Choroid plexus epithelial cell (primary cell): Measurements from ENCODE around the gene TNFAIP8L3.
A peak's percentile ranks its signal among the peaks of the same experiment; 100 is the strongest.
"Not testable (repeated sequence)": the region's sequence is repeated elsewhere in the genome, so short reads cannot be mapped to it uniquely, and the experiment has no call there.

Experiments
- DNase-seq: peaks from one replicate; pipeline ENCODE4 v3.0.0-alpha.2; 2010; ENCODE audit warnings: low read depth
- H3K4me3 ChIP-seq: 2 replicates; pipeline ENCODE4 v1.5.1; 2011; ENCODE audit warnings: low read depth, mild to moderate bottlenecking, control low read depth, low read length, moderate library complexity
- TF ChIP-seq, protein P1 (sequence below): conservative IDR thresholded peaks from 2 replicates; pipeline ENCODE4 v1.5.1; 2011; ENCODE audit warnings: low read depth, mild to moderate bottlenecking, control low read depth, inconsistent platforms, low read length, moderate library complexity

The TNFAIP8L3 gene

DNA sequence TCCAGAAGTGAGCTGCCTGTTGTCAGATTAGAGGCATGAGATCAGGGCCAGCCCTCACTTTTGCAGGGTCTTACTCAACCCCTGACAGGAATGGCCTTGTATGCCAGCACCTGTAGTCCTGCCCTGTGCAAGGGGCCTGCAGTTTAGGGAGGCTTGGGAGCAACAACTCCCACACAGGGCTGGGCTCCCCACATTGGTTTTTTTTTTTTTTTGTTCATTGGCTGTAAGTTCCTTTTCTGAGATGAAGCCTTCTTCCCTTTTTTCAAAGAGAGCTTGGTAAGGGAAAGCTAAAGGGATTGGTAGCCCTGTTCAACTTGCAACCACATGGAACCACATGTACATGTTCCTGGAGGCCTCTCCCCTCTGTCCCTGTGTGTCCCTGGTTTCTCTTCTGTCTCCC is 46.4 kb downstream of the TNFAIP8L3 start:
- DNase-seq = no peak

DNA sequence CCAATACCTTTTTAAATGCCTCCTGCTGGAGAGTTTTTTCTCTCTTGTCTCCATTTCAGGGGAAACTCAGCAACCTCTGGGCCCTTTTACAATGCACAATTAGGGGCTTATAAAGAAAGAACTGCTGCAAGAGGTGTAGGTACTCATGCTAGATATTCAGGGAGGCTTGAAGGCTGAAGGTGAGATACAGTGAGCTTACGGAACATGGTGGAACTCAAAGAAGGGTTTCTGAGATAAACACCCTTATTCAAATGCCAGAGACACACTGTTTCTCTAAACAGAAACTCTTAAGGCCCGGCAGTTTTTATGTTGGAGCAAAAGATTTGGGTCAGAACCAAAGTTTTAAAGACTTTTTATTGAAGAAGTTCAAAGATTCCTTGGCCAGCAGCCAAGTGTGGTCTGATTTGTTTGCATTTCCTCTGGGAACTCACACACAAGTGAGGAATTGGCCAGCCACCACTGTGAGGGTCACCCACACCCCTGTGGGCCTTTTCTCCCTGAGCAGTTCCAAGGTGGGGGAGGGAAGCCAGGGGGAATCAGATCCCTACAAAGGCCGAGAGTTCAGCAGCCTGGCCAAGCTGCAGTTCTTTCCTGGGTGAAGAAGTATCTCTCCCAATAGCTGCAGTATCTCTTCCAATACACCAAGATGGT is 47.8 kb downstream of the TNFAIP8L3 start:
- TF ChIP-seq, protein P1, sequence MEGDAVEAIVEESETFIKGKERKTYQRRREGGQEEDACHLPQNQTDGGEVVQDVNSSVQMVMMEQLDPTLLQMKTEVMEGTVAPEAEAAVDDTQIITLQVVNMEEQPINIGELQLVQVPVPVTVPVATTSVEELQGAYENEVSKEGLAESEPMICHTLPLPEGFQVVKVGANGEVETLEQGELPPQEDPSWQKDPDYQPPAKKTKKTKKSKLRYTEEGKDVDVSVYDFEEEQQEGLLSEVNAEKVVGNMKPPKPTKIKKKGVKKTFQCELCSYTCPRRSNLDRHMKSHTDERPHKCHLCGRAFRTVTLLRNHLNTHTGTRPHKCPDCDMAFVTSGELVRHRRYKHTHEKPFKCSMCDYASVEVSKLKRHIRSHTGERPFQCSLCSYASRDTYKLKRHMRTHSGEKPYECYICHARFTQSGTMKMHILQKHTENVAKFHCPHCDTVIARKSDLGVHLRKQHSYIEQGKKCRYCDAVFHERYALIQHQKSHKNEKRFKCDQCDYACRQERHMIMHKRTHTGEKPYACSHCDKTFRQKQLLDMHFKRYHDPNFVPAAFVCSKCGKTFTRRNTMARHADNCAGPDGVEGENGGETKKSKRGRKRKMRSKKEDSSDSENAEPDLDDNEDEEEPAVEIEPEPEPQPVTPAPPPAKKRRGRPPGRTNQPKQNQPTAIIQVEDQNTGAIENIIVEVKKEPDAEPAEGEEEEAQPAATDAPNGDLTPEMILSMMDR = no peak
- H3K4me3 ChIP-seq = no peak overlapping the region
- peak; percentile 68 for DNase-seq

More for the DNA sequence above, 46.4 kb downstream of the TNFAIP8L3 start:
- no peak overlapping the region for H3K4me3 ChIP-seq
- TF ChIP-seq, protein P1 = no peak

DNA sequence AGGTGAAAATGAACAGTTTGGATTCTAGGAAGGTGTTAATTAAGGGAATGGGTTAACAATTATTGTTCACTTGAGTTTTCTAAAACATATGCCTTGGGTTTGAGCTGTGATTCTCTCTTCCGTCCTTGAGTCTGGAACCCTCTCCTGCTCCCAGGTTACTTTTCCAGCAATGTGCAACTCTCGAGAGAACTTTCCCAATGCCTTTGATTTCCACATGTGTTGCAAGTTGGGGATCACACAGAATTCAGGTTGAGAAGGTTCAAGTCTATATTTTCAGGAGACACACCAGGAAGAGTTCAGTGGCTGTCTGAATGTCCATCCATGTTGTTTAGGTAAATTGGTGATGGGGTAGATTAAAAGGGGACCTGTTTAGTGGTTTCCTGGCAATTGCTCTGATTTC is 48.7 kb downstream of the TNFAIP8L3 start:
- TF ChIP-seq, protein P1 = no peak
- no peak overlapping the region for H3K4me3 ChIP-seq
- DNase-seq = no peak

DNA sequence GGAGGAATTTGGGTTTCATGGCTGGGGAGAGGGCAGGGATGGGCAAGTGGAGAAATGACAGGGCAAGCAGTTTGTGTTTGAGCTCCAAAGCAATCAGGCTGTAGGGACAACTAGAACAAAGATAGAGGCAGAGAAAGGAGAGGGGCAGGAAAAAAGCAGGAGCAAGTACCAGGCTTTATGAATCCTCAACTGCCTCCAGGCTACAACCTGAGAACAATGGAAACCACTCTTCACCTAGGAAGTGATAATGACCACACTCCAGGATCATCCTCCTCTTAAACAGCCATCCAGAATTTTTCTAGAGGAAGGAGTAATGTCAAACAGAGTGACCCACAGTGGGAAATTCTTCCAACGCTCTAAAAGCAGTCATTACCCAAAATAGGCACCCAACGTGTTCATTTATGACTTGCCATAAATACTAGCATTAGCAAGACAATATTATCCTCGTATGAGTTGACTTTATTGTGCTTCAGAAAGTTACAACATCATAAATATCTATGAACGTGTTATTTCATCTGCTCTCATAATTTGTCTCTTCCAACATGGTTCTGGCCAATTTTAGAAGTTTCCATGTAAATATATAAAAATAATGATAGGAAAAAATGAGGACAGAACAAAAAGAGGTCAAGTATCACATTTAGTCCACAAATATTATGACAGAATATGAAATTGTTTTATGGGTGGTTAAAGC is 50.5 kb downstream of the TNFAIP8L3 start:
- TF ChIP-seq, protein P1 = no peak
- no peak overlapping the region for H3K4me3 ChIP-seq
- DNase-seq = no peak

DNA sequence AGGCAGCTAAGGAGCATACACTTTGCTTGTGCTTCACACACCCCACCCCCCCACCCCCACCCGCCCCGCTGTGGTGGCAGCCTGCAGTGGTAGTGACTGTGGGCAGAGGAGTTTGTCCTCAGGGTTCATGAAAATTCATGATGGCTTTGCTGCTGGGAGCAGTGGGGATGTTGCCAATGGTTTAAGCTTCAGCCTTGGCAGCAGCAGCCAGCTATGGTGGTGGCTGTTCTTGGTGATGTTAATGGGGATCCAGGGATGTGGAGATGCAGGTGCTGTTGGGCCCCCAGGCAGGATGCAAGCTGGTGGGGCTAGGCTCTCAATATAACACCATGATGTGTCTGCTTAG is 55.8 kb downstream of the TNFAIP8L3 start:
- no peak for DNase-seq
- TF ChIP-seq, protein P1 = no peak
- H3K4me3 ChIP-seq = no peak overlapping the region

DNA sequence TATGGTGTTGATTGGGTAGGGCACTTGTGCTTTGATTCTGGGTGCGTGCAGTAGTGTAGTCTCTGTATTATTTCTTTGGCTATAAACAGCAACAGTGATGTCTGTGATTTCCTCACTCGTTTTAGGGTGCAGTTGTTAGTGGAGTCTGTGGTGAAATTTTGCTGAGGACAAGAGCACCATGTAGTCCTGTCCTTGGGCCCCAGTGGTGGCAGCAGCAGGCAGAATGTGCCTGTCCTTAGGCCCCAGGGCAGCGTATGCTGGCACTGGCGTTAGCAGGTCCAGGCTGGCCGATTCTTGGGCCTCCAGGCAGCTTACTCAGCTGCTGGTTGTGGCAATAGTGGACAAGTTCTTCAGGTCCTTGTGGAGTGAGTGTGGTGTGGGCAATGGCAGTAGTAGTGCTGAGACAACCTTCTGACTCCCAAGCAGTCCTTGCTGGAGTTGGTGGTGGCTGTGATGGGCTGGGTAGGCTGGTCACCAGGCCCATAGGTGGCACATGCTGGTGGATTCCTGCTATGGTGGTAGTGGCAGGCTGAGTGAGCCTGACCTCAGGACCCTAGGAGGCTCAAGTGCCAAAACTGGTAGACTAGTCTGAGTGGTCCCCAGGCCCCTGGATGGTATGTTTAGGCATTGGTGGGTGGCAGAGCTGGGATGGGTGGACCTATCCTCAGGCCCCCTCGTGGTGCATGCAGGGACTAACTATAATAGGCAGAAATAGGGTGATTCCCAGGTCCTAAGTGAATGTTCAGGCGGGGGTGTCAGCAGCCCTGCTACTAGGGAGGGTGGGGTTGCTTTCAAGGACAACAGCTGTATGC is 56.3 kb downstream of the TNFAIP8L3 start:
- TF ChIP-seq, protein P1 = no peak
- no peak overlapping the region for H3K4me3 ChIP-seq
- DNase-seq = no peak

DNA sequence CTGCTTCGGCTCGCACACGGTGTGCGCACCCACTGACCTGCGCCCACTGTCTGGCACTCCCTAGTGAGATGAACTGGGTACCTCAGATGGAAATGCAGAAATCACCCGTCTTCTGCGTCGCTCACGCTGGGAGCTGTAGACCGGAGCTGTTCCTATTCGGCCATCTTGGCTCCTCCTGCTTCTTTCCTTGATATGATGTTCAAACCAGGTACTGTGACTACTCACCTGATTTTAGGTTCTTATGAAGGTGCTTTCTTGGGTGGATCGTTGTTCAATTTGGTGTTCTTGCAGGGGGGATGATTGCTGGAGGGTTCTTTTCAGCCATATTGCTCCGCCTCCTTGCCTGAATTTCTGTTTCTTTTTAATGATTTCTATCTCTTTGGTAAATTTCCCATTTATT is 57.2 kb downstream of the TNFAIP8L3 start:
- DNase-seq, H3K4me3 ChIP-seq: not testable (repeated sequence)
